Effector memory CD8-positive, alpha-beta T cell (primary cell): ENCODE measurements around the gene NT5C3B.

Source experiments
- ATAC-seq: fragments of 150-1000 bp; cut with Tn5 transposase; replicated peaks from 2 replicates; pipeline ENCODE4 v1.10.0; 2021; ENCODE audit warnings: mild to moderate bottlenecking, moderate library complexity
- DNase-seq, 3 experiments: peaks; one replicate each; pipeline ENCODE4 v3.0.0; 2021
- H3K27ac Mint-ChIP-seq, 2 donors: one replicate each; pipeline ENCODE4 v1.8.0; 2022; ENCODE audit warnings: mild to moderate bottlenecking in 2 of 2, mixed read lengths in 2 of 2, moderate library complexity in 2 of 2
- H3K27me3 Mint-ChIP-seq, 2 donors: one replicate each; pipeline ENCODE4 v1.8.0; 2022; ENCODE audit warnings: mixed read lengths in 2 of 2
- H3K36me3 Mint-ChIP-seq: one replicate; pipeline ENCODE4 v1.8.0; 2022; ENCODE audit warnings: mild to moderate bottlenecking, moderate library complexity, mixed read lengths; ENCODE audit not compliant: insufficient read depth
- H3K4me1 Mint-ChIP-seq, 2 donors: one replicate each; pipeline ENCODE4 v1.8.0; 2022; ENCODE audit warnings: low read depth in 2 of 2, mixed read lengths in 2 of 2
- H3K4me3 Mint-ChIP-seq, 2 donors: one replicate each; pipeline ENCODE4 v1.8.0; 2022; ENCODE audit warnings: mild to moderate bottlenecking in 2 of 2, mixed read lengths in 2 of 2, moderate library complexity in 2 of 2
- H3K9me3 Mint-ChIP-seq, 2 donors: one replicate each; pipeline ENCODE4 v1.8.0; 2022; ENCODE audit warnings: mixed read lengths in 2 of 2

The NT5C3B gene

GRCh38 chr17:41812381-41813151, 23.5 kb downstream of the NT5C3B start, which contains the start of gene FKBP10:
Gene FKBP10, plus strand, starts transcription at chr17:41813004. Its CDS starts 31 bp downstream, at chr17:41813035.
- peaks cover 23 to 31% of the 10 kb centered on the region in 2 donors for H3K4me1 Mint-ChIP-seq
- DNase-seq (peak; percentile 41 to 50 (median 43)), ATAC-seq (peak; percentile 29)
- H3K27ac Mint-ChIP-seq = peak within 1 kb of the TSS; percentile 69 to 75
- peaks cover 13% of the 10 kb centered on the region for H3K36me3 Mint-ChIP-seq
- H3K9me3 Mint-ChIP-seq = no peaks in the 10 kb centered on the region
- H3K4me3 Mint-ChIP-seq = peak within 1 kb of the TSS; percentile 96 to 98
- no peaks in the 10 kb centered on the region for H3K27me3 Mint-ChIP-seq

DNA sequence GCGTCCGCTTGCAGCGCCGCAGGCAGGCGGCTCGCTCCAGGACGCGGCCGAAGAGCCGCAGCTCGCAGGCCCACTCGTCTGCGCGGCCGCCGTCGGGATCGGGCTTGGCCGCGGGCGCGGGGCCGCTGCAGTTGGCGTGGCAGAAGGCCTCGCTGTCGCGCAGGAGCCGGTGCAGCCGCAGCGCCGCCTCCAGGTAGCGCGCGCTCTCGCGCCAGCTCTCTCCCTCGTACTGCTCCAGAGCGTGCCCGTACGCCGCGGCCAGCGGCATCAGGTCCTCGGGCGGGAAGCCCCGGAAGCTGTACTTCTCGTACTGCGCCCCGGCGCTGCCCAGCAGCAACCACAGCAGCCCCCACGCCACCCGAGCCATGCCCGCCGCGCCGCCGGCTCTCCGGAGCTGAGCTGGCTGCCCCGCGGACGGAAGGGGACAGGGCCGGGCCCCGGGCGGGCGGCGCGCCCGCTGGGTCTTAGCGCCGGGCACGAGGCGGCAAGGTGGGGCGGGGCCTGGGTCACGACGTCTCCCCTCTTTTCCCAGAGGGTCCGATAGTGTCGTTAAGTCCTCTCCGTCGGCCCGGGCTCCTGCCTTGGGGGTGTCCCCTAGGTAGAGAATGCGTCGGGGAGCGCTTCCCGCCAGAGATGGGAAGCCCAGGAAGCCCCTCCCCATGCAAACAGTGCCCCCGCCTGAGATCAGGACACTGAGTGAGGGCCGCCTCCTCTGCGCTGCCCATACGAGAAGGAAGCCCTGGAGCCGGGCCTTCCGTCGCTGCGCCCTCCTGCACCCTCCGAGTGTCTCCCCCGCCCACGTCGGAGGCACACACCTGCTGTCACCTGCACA, 24.3 kb downstream of the NT5C3B start, which contains the start of gene P3H4:
Gene P3H4, minus strand, starts transcription at position 401 of the 832 bp plus-strand sequence. Its CDS starts 34 bp downstream, at position 367.
- Mint-ChIP-seq H3K27me3 (no peaks in the 10 kb centered on the region), H3K9me3 (no peaks in the 10 kb centered on the region), H3K4me3 (peak within 1 kb of the TSS; percentile 96 to 98), H3K4me1 (peaks cover 23 to 31% of the 10 kb centered on the region in 2 donors), H3K36me3 (peaks cover 14% of the 10 kb centered on the region), H3K27ac (peak within 1 kb of the TSS; percentile 69 to 75)
- peak; percentile 90 for ATAC-seq
- DNase-seq = peak; percentile 65 to 82 (median 71)

- peaks cover 23 to 31% of the 10 kb centered on the region in 2 donors for H3K4me1 Mint-ChIP-seq
- no peak overlapping the region for H3K27ac Mint-ChIP-seq
- H3K4me3 Mint-ChIP-seq = peak overlapping the region; percentile 96 to 98
- no peaks in the 10 kb centered on the region for H3K27me3 Mint-ChIP-seq
- no peaks in the 10 kb centered on the region for H3K9me3 Mint-ChIP-seq
- peaks cover 14% of the 10 kb centered on the region for H3K36me3 Mint-ChIP-seq
- DNase-seq (no peak), ATAC-seq (peak; percentile 46)
These were observed 25.1 kb downstream of the NT5C3B start for GRCh38 chr17:41810659-41811548.

- H3K4me3 Mint-ChIP-seq = no peak overlapping the region
- H3K9me3 Mint-ChIP-seq = no peaks in the 10 kb centered on the region
- H3K4me1 Mint-ChIP-seq = peaks cover 16 to 20% of the 10 kb centered on the region in 2 donors
- H3K27ac Mint-ChIP-seq = no peak overlapping the region
- DNase-seq (no peak), ATAC-seq (no peak)
- H3K27me3 Mint-ChIP-seq = no peaks in the 10 kb centered on the region
- H3K36me3 Mint-ChIP-seq = peaks cover 7% of the 10 kb centered on the region
These were observed 29.2 kb downstream of the NT5C3B start for GRCh38 chr17:41806685-41807445.

DNA sequence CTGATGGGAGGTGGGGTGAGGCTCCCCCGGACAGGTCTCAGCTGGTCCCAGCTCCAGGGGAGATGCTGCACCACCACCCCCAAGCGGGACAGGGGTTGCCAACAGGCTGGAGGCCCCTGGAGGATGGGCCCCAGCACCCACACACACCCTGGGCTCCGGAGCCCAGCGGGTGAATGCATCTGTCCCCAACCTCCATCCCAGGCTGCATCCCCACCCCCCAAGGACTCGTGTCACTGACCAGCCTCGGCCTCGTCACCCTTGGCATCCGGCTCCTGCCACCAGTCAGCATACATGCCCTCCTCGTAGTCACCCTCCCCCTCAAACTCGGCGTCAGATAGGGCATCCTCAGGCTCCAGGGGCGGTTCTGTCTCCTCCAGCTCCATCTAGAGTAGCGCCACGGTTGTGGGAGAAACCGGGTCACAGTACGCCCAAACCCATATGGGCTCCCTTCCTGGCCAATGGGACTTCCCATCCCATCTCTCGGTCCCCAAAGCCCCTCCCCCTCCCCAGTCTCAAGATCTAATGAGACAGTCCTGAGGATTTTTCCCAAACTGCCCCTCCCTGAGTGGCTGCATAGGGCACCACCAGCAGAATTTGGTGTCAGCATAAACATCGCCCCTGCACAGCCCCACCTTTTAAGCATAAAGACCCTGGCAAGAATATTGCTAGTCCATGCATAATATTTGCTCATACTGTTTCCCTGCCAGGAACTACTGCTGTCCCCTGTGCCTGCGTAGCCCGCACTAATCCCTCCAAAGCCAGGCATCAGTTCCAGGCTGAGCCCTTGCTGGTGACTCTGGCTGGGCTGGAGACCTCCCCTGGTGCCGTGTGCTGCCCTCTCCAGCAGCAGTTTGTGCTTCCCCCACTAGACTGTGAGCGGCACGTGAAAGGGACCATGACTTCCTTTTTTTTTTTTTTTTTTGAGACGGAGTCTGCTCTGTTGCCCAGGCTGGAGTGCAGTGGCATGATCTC, 32.7 kb downstream of the NT5C3B start:
- DNase-seq (no peak), ATAC-seq (no peak)
- H3K9me3 Mint-ChIP-seq = no peaks in the 10 kb centered on the region
- peaks cover 0 to 14% of the 10 kb centered on the region in 2 donors for H3K4me1 Mint-ChIP-seq
- H3K36me3 Mint-ChIP-seq = peaks cover 3% of the 10 kb centered on the region
- peaks cover 0 to 12% of the 10 kb centered on the region in 2 donors for H3K27me3 Mint-ChIP-seq
- no peak overlapping the region for H3K27ac Mint-ChIP-seq
- no peak overlapping the region for H3K4me3 Mint-ChIP-seq

- peak; percentile 70 to 72 (median 72) for DNase-seq
- ATAC-seq = peak; percentile 75
- no peak overlapping the region for H3K27ac Mint-ChIP-seq
These were observed 34.4 kb downstream of the NT5C3B start for GRCh38 chr17:41801374-41802271.

GRCh38 chr17:41800601-41801373, 35.2 kb downstream of the NT5C3B start:
- Mint-ChIP-seq H3K27me3 (peaks cover 0 to 18% of the 10 kb centered on the region in 2 donors), H3K27ac (no peak overlapping the region), H3K36me3 (no peaks in the 10 kb centered on the region), H3K4me3 (peak overlapping the region in 1 of 2 donors; percentile 43), H3K9me3 (no peaks in the 10 kb centered on the region), H3K4me1 (peaks cover 0 to 12% of the 10 kb centered on the region in 2 donors)
- DNase-seq = no peak
- ATAC-seq = peak; percentile 68

More at GRCh38 chr17:41801374-41802271, 34.4 kb downstream of the NT5C3B start:
- peak overlapping the region in 1 of 2 donors; percentile 43 for H3K4me3 Mint-ChIP-seq
- no peaks in the 10 kb centered on the region for H3K36me3 Mint-ChIP-seq
- H3K9me3 Mint-ChIP-seq = no peaks in the 10 kb centered on the region
- H3K27me3 Mint-ChIP-seq = peaks cover 0 to 18% of the 10 kb centered on the region in 2 donors
- peaks cover 0 to 12% of the 10 kb centered on the region in 2 donors for H3K4me1 Mint-ChIP-seq

DNA sequence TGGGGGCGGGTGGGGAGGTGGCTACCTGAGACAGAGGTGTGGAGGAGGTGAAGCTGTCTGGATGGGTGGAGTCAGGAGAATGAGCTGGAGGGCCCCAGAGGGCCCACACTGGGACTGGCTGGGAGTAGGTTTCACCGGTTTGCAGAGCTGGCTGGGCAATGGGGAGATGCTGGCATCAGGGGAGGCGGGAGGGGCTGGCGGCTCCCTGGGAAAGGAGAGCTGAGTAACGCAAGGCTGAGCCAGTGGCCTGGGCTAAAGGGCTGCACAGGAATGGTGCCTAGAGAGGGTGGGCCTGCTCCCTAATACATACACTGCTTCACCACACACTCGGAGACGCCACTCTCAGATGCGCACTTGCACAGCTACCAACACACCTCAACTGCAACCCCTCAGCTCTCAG, 36.7 kb downstream of the NT5C3B start:
- Mint-ChIP-seq H3K4me3 (no peak overlapping the region), H3K4me1 (peaks cover 0 to 12% of the 10 kb centered on the region in 2 donors), H3K9me3 (no peaks in the 10 kb centered on the region), H3K27me3 (peaks cover 0 to 18% of the 10 kb centered on the region in 2 donors), H3K36me3 (peaks cover 3% of the 10 kb centered on the region), H3K27ac (no peak overlapping the region)
- DNase-seq = no peak
- no peak for ATAC-seq

GRCh38 chr17:41797377-41797776, 38.7 kb downstream of the NT5C3B start:
- DNase-seq = no peak
- H3K27me3 Mint-ChIP-seq = peaks cover 0 to 32% of the 10 kb centered on the region in 2 donors
- no peak overlapping the region for H3K27ac Mint-ChIP-seq

More at GRCh38 chr17:41797377-41797776, 38.7 kb downstream of the NT5C3B start:
- Mint-ChIP-seq H3K4me1 (peaks cover 0 to 10% of the 10 kb centered on the region in 2 donors), H3K4me3 (no peak overlapping the region), H3K9me3 (no peaks in the 10 kb centered on the region), H3K36me3 (peaks cover 3% of the 10 kb centered on the region)
- no peak for ATAC-seq
